NT2/D1 (cell line): ENCODE results near the gene RUVBL1.

Experiments used
- DNase-seq: peaks from one replicate; pipeline ENCODE4 v3.0.0-alpha.2; 2011; ENCODE audit warnings: low read depth, low spot score
- H3K27me3 ChIP-seq: 2 replicates; pipeline ENCODE4 v1.6.0; 2011; ENCODE audit warnings: mild to moderate bottlenecking; ENCODE audit not compliant: insufficient read length, insufficient read depth
- H3K36me3 ChIP-seq: 2 replicates; pipeline ENCODE4 v1.6.1; 2011; ENCODE audit warnings: mild to moderate bottlenecking, low read length, mixed read lengths; ENCODE audit not compliant: insufficient read depth, insufficient read length
- H3K4me1 ChIP-seq: 2 replicates; pipeline ENCODE4 v1.5.1; 2011; ENCODE audit not compliant: insufficient read depth, insufficient read length
- H3K4me3 ChIP-seq: 2 replicates; pipeline ENCODE4 v1.5.1; 2011; ENCODE audit warnings: low read depth; ENCODE audit not compliant: insufficient read length
- H3K9ac ChIP-seq: 2 replicates; pipeline ENCODE4 v1.6.0; 2011; ENCODE audit warnings: low read depth; ENCODE audit not compliant: insufficient read length
- H3K9me3 ChIP-seq: 2 replicates; pipeline ENCODE4 v1.5.1; 2011; ENCODE audit warnings: mild to moderate bottlenecking, low read length; ENCODE audit not compliant: insufficient read depth
- SUZ12 ChIP-seq: IDR thresholded peaks from 2 replicates; pipeline ENCODE4 v1.6.1; 2011; ENCODE audit not compliant: insufficient read length, insufficient read depth; ENCODE audit errors: extremely low read depth
- YY1 ChIP-seq: IDR thresholded peaks from 2 replicates; pipeline ENCODE4 v1.6.1; 2011; ENCODE audit not compliant: insufficient read length, insufficient read depth
- ZNF274 ChIP-seq: IDR thresholded peaks from 2 replicates; pipeline ENCODE4 v1.6.1; 2011; ENCODE audit warnings: mild to moderate bottlenecking, low read depth, low read length

Gene RUVBL1

DNA sequence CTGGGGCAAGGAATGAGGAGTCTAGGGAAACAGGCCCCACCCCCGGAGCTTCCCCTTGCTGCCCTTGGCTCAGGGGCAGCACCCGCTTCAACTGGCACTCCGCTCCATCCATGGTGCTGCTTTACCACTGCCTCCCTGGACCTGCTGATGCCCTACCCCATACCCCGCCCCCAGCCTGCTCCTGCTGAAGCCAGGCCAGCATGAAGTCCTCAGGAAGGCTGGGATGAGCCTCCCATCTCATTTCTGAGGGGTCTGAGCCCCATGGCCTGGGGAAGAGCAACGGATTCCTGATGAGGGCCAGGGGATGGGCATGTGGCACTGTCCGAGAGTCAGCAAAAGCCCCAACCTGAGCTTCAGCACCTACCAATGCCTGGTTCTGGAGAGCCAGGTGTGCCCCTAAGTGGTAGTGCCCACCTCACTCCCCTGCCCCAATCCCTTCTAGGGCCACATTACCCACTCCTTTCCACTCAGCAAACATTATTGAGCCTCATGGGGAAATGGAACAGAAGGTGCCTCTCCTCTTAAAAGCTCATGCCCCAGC is 50.4 kb downstream of the RUVBL1 start:
- TF ChIP-seq ZNF274 (no peak), SUZ12 (no peak), YY1 (no peak)
- Histone ChIP-seq H3K9ac (no peak overlapping the region), H3K36me3 (peaks cover 60% of the 10 kb centered on the region), H3K9me3 (no peaks in the 10 kb centered on the region), H3K4me1 (peaks cover 22% of the 10 kb centered on the region), H3K4me3 (no peak overlapping the region), H3K27me3 (peaks cover 13% of the 10 kb centered on the region)
- no peak for DNase-seq

DNA sequence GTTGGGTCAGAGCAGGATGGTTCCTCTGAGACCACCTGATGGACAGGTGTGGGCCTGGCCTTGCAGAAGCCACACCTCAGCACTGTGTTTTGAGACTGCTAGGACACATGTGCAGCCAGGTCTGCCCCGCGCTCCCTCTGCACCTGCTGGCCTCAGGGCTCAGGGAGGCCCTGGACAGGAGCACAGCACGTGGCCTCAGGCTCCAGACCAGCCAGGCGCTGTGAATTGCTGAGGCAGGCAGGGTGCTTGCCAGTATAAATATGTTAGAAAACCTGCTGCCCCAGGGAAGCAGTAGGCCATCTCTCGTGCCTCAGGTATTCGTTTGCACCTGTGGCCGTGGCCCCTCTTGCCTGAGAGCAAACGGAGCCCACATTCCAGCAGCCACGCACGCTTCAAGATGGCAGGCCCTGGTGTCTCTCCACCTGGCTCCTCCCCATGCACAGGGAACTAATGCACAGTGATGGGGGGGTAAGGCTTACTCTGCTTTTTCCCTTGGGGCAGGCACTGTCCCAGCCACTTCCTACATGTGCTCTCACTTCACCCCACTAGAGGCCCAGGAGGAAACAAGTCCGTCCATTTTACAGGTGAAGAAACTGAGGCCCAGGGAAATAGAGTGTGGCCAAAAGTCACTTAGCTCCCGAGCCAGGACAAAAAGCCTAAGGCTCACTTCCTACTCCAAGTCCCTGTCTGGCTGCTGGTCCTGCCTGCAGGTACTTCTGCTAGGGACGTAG is 51.0 kb downstream of the RUVBL1 start:
- H3K9me3 ChIP-seq = no peaks in the 10 kb centered on the region
- TF ChIP-seq YY1 (no peak), SUZ12 (no peak), ZNF274 (no peak)
- H3K36me3 ChIP-seq = peaks cover 60% of the 10 kb centered on the region
- H3K4me1 ChIP-seq = peaks cover 20% of the 10 kb centered on the region
- H3K27me3 ChIP-seq = peaks cover 13% of the 10 kb centered on the region
- no peak overlapping the region for H3K4me3 ChIP-seq
- no peak for DNase-seq
- H3K9ac ChIP-seq = no peak overlapping the region

DNA sequence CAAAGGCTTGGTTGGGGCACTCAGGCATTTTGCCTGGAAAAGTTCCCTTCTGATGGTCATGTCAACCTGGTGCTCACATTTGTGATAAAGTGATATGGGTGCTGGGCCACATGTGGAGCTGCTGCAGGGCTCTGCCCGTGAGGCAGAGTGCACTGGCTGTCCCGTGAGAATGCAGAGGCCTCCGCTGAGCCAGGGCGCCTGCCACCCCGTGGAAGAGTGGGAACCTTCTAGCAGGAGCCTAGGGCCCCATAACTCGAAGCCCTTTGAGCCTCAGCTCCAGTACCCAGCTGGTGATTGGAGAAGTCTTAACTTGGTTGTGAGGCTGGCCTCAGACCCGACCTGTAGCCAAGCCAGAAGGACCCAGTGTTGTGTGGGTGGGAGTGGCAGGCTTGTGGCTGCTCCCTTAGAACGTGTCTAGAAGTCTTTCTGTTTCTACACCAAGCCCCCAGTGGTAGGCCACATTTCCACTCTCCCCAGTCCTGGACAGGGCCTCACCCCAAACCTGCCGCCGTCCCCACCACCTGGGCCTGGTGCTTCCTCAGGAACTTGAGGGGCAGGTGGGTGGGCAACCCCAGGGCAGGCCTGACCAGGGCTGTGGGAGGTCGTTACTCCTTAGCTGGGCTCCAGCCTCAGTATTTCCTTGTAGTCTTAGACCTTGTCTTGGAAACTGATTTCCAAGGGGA is 51.7 kb downstream of the RUVBL1 start:
- Histone ChIP-seq H3K9ac (no peak overlapping the region), H3K9me3 (no peaks in the 10 kb centered on the region), H3K4me1 (peaks cover 16% of the 10 kb centered on the region), H3K36me3 (peaks cover 67% of the 10 kb centered on the region), H3K4me3 (no peak overlapping the region), H3K27me3 (peaks cover 8% of the 10 kb centered on the region)
- no peak for DNase-seq
- TF ChIP-seq SUZ12 = no peak
- no peak for TF ChIP-seq YY1
- no peak for TF ChIP-seq ZNF274

DNA sequence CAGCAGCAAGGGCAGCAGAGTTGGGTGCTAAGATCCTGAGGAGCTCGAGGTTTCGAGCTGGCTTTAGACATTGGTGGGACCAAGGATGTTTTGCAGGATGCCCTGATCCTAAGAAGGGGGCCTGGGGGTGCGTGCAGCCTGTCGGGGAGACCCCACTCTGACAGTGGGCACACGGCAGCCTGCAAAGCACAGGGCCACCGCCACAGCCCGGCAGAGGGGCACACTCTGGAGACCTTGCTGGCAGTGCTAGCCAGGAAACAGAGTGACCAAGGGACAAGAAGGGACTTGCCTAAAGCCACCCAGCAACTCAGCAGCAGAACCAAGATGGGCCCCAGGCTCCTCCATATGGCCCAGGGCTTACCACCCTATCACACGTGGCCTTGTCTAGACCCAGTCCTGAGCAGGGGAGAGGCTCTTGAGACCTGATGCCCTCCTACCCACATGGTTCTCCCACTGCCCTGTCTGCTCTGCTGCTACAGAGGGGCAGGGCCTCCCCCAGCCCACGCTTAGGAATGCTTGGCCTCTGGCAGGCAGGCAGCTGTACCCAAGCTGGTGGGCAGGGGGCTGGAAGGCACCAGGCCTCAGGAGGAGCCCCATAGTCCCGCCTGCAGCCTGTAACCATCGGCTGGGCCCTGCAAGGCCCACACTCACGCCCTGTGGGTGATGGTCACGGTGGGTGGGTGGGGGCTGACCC is 52.6 kb downstream of the RUVBL1 start:
- H3K4me1 ChIP-seq = peaks cover 10% of the 10 kb centered on the region
- TF ChIP-seq ZNF274 (no peak), YY1 (no peak), SUZ12 (no peak)
- DNase-seq = no peak
- H3K36me3 ChIP-seq = peaks cover 76% of the 10 kb centered on the region
- no peak overlapping the region for H3K4me3 ChIP-seq
- no peaks in the 10 kb centered on the region for H3K9me3 ChIP-seq
- H3K9ac ChIP-seq = no peak overlapping the region
- peaks cover 2% of the 10 kb centered on the region for H3K27me3 ChIP-seq

DNA sequence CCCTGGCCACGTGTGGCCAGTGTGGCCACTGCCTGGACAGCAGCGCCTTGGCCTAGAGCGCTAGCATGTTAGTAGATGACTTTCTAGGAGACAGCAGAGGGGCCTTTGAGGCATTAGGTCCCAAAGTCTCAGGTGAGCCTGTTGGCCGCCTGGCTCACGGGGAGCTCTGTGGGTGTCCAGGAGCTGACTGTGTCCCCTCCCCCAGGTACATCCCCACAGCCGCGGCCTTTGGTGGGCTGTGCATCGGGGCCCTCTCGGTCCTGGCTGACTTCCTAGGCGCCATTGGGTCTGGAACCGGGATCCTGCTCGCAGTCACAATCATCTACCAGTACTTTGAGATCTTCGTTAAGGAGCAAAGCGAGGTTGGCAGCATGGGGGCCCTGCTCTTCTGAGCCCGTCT is 54.3 kb downstream of the RUVBL1 start:
- H3K36me3 ChIP-seq = peaks cover 91% of the 10 kb centered on the region
- no peaks in the 10 kb centered on the region for H3K27me3 ChIP-seq
- peaks cover 8% of the 10 kb centered on the region for H3K4me1 ChIP-seq
- H3K4me3 ChIP-seq = no peak overlapping the region
- TF ChIP-seq SUZ12 (no peak), YY1 (no peak), ZNF274 (no peak)
- H3K9ac ChIP-seq = no peak overlapping the region
- no peak for DNase-seq
- H3K9me3 ChIP-seq = no peaks in the 10 kb centered on the region

DNA sequence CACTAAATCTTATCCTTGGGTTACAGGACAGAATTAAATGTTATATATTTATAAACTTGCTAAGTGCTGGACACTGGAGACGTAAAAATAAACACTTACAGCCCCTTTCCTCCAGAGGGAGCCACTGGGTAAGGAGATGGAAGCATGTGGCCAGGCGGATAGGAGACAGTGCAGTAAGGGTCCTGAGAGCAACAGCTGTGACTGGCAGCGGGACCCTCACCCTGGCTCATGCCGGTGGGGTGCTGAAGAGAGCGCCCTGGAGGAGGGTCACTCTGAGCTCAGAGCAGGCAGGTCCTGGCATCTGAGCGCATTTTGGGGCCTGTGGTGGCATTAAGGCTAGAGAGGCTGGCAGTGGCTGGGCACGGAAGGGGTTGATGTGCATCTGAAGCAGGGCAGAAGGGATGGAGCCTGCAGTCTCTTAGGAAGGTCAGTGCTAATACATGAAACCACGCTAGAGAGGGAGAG is 55.4 kb downstream of the RUVBL1 start:
- Histone ChIP-seq H3K9ac (no peak overlapping the region), H3K4me3 (no peak overlapping the region), H3K36me3 (peaks cover 97% of the 10 kb centered on the region), H3K9me3 (no peaks in the 10 kb centered on the region), H3K4me1 (peaks cover 8% of the 10 kb centered on the region), H3K27me3 (no peaks in the 10 kb centered on the region)
- peak; percentile 52 for DNase-seq
- TF ChIP-seq ZNF274 (no peak), SUZ12 (no peak)

DNA sequence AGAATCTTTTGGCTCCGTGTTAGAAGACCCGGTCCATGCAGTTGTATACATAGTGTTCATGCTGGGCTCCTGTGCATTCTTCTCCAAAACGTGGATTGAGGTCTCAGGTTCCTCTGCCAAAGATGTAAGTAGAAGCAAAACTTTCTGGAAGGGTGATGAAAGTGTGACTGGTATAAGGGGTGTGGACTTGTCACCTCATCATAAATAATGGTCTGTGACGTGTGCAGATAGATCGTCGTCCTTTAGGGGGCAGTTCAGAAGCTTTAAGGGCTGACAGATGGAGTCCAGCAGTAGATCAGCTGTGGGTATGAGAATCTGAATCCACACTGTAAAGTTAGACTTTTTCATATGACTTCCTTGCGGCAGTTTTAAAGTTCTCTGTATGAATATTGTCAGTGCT is 56.1 kb downstream of the RUVBL1 start:
- H3K9ac ChIP-seq = no peak overlapping the region
- H3K9me3 ChIP-seq = no peaks in the 10 kb centered on the region
- no peak overlapping the region for H3K4me3 ChIP-seq
- H3K36me3 ChIP-seq = peaks cover 97% of the 10 kb centered on the region
- no peak for DNase-seq
- no peaks in the 10 kb centered on the region for H3K27me3 ChIP-seq
- TF ChIP-seq YY1 (no peak), ZNF274 (no peak), SUZ12 (no peak)
- H3K4me1 ChIP-seq = peaks cover 8% of the 10 kb centered on the region
